ENCODE data around the gene CAND2.
"Not testable (repeated sequence)": the region's sequence is repeated elsewhere in the genome, so short reads cannot be mapped to it uniquely, and the experiment has no call there.

CAND2 gene

GRCh38 chr3:12877040-12877439 lies 80.6 kb downstream of the CAND2 start:
- H3K27me3 ChIP-seq (ENCODE audit: insufficient read depth, low read length) = no peaks in the 10 kb centered on the region; the same call in 1 of the 2 replicates
- no peaks in the 10 kb centered on the region for H3K4me1 ChIP-seq (ENCODE audit: insufficient read depth, low read length, severe bottlenecking)
- no peaks in the 10 kb centered on the region for H3K36me3 ChIP-seq (ENCODE audit: insufficient read depth, low read length)
- H2AFZ ChIP-seq (ENCODE audit: low read length) = no peak overlapping the region
- H3K9ac ChIP-seq (ENCODE audit: low read length) = no peak overlapping the region
- H3K4me2 ChIP-seq (ENCODE audit: low read length) = no peak overlapping the region
- H4K20me1 ChIP-seq (ENCODE audit: insufficient read depth, low read length) = no peaks in the 10 kb centered on the region
- no peaks in the 10 kb centered on the region for H3F3A ChIP-seq (ENCODE audit: insufficient read depth, low read length)
- TF ChIP-seq CTCF (IDR thresholded peaks at IDR 0.05; ENCODE audit: low read length) (no peak), EZH2 (IDR thresholded peaks at IDR 0.05; ENCODE audit: borderline replicate concordance, low read length) (no peak)
- H3K9me3 ChIP-seq (ENCODE audit: low read length) = no peaks in the 10 kb centered on the region
- no peak overlapping the region for H3K27ac ChIP-seq (ENCODE audit: low read depth, low read length, poor library complexity, severe bottlenecking)
- H3K4me3 ChIP-seq (ENCODE audit: low read depth, low read length, poor library complexity, severe bottlenecking) = no peak overlapping the region
- H3K79me2 ChIP-seq (ENCODE audit: insufficient read depth, low read length) = no peaks in the 10 kb centered on the region
- H3K9me2 ChIP-seq (ENCODE audit: low read depth, low read length) = no peaks in the 10 kb centered on the region

- H3K9ac ChIP-seq (ENCODE audit: low read length) = no peak overlapping the region
These were observed 81.7 kb downstream of the CAND2 start for GRCh38 chr3:12878141-12878574.

GRCh38 chr3:12878758-12879157 lies 82.3 kb downstream of the CAND2 start:
- not testable (repeated sequence) for H3K9ac ChIP-seq (ENCODE audit: low read length); H2AFZ ChIP-seq (ENCODE audit: low read length); H3K4me1 ChIP-seq (ENCODE audit: insufficient read depth, low read length, severe bottlenecking); H3K27me3 ChIP-seq (ENCODE audit: insufficient read depth, low read length); H3K9me3 ChIP-seq (ENCODE audit: low read length); H3K36me3 ChIP-seq (ENCODE audit: insufficient read depth, low read length); H3K4me2 ChIP-seq (ENCODE audit: low read length); H3F3A ChIP-seq (ENCODE audit: insufficient read depth, low read length); H3K27ac ChIP-seq (ENCODE audit: low read depth, low read length, poor library complexity, severe bottlenecking); H3K79me2 ChIP-seq (ENCODE audit: insufficient read depth, low read length); H3K4me3 ChIP-seq (ENCODE audit: low read depth, low read length, poor library complexity, severe bottlenecking); H4K20me1 ChIP-seq (ENCODE audit: insufficient read depth, low read length); H3K9me2 ChIP-seq (ENCODE audit: low read depth, low read length)

More at GRCh38 chr3:12878141-12878574, 81.7 kb downstream of the CAND2 start:
- H3K4me2 ChIP-seq (ENCODE audit: low read length) = no peak overlapping the region
- no peaks in the 10 kb centered on the region for H3K9me3 ChIP-seq (ENCODE audit: low read length)
- H3K4me3 ChIP-seq (ENCODE audit: low read depth, low read length, poor library complexity, severe bottlenecking) = no peak overlapping the region
- no peaks in the 10 kb centered on the region; the same call in 1 of the 2 replicates for H3K27me3 ChIP-seq (ENCODE audit: insufficient read depth, low read length)
- H3K9me2 ChIP-seq (ENCODE audit: low read depth, low read length) = no peaks in the 10 kb centered on the region
- H3K27ac ChIP-seq (ENCODE audit: low read depth, low read length, poor library complexity, severe bottlenecking) = no peak overlapping the region
- H3K79me2 ChIP-seq (ENCODE audit: insufficient read depth, low read length) = no peaks in the 10 kb centered on the region
- H4K20me1 ChIP-seq (ENCODE audit: insufficient read depth, low read length) = no peaks in the 10 kb centered on the region
- no peak for TF ChIP-seq CTCF (IDR thresholded peaks at IDR 0.05; ENCODE audit: low read length)
- no peak for TF ChIP-seq EZH2 (IDR thresholded peaks at IDR 0.05; ENCODE audit: borderline replicate concordance, low read length)
- no peaks in the 10 kb centered on the region for H3K4me1 ChIP-seq (ENCODE audit: insufficient read depth, low read length, severe bottlenecking)
- no peaks in the 10 kb centered on the region for H3K36me3 ChIP-seq (ENCODE audit: insufficient read depth, low read length)
- no peaks in the 10 kb centered on the region for H3F3A ChIP-seq (ENCODE audit: insufficient read depth, low read length)
- H2AFZ ChIP-seq (ENCODE audit: low read length) = no peak overlapping the region

- Histone ChIP-seq H3K4me3 (ENCODE audit: low read depth, low read length, poor library complexity, severe bottlenecking) (no peak overlapping the region), H3K27ac (ENCODE audit: low read depth, low read length, poor library complexity, severe bottlenecking) (no peak overlapping the region), H3K9ac (ENCODE audit: low read length) (no peak overlapping the region), H3K4me2 (ENCODE audit: low read length) (no peak overlapping the region), H3K36me3 (ENCODE audit: insufficient read depth, low read length) (no peaks in the 10 kb centered on the region), H3K9me2 (ENCODE audit: low read depth, low read length) (no peaks in the 10 kb centered on the region), H3K9me3 (ENCODE audit: low read length) (no peaks in the 10 kb centered on the region), H3K4me1 (ENCODE audit: insufficient read depth, low read length, severe bottlenecking) (no peaks in the 10 kb centered on the region), H3K27me3 (ENCODE audit: insufficient read depth, low read length) (no peaks in the 10 kb centered on the region; the same call in 1 of the 2 replicates), H3K79me2 (ENCODE audit: insufficient read depth, low read length) (no peaks in the 10 kb centered on the region), H4K20me1 (ENCODE audit: insufficient read depth, low read length) (no peaks in the 10 kb centered on the region), H2AFZ (ENCODE audit: low read length) (no peak overlapping the region), H3F3A (ENCODE audit: insufficient read depth, low read length) (no peaks in the 10 kb centered on the region)
- no peak for TF ChIP-seq EZH2 (IDR thresholded peaks at IDR 0.05; ENCODE audit: borderline replicate concordance, low read length)
- TF ChIP-seq CTCF (IDR thresholded peaks at IDR 0.05; ENCODE audit: low read length) = no peak
These were observed 82.8 kb downstream of the CAND2 start for GRCh38 chr3:12879191-12879815.

All from OCI-LY1 (cell line).